Naive thymus-derived CD4-positive, alpha-beta T cell (primary cell): ENCODE results near the gene FKBP2. TPM values are rescaled to one million over a fixed set of nuclear protein-coding genes. Genes with fewer than 3 reads are reported as not detected.

Experiments
- polyA plus RNA-seq, 2 donors: library from polyadenylated mRNA; unstranded; fragments of 300-500 nt; fragmentation: Illumina TruSeq; gene quantifications; one replicate each; pipeline ENCODE4 v1.2.3, GENCODE V29; 2021
- total RNA-seq, 6 experiments: library from RNA in 5 of 6; stranded (reverse) in 5 of 6; gene quantifications; 1 replicate in 5 of 6; 2 replicates in 1 of 6; pipeline ENCODE4 v1.2.3 and lab custom pipeline; 2021 to 2026

Gene FKBP2
- total and polyA plus RNA-seq, 7 experiments from 2014 or later = 20.3 to 81.4 (median 36.8) TPM

Other genes with a start within 250 kb of the FKBP2 start
- gene FLRT1, start 205.2 kb upstream of the FKBP2 start, total RNA-seq = not detected
- gene FLRT1, start 205.2 kb upstream of the FKBP2 start, polyA plus RNA-seq = under 1 TPM; 0.05 to 0.12 TPM
- gene MACROD1, start 75.0 kb upstream of the FKBP2 start, total RNA-seq = 10 to 100 TPM in 2 of 5 experiments, 1 to 10 TPM in 3; 5.4 to 12.4 (median 8.7) TPM
- gene MACROD1, start 75.0 kb upstream of the FKBP2 start, polyA plus RNA-seq = 10 to 100 TPM in 1 of 2 donors, 1 to 10 TPM in 1; 9.7 to 16.2 TPM
- gene STIP1, start 54.9 kb upstream of the FKBP2 start, total RNA-seq = 100 to 1,000 TPM in 1 of 5 experiments, 10 to 100 TPM in 4; 45.1 to 243 (median 88.8) TPM
- 100 to 1,000 TPM in 1 of 2 donors, 10 to 100 TPM in 1; 56.6 to 123 TPM for gene STIP1, start 54.9 kb upstream of the FKBP2 start, polyA plus RNA-seq
- gene FERMT3, start 34.4 kb upstream of the FKBP2 start, total RNA-seq = 100 to 1,000 TPM in 4 of 5 experiments, 10 to 100 TPM in 1; 77.1 to 209 (median 120) TPM
- gene FERMT3, start 34.4 kb upstream of the FKBP2 start, polyA plus RNA-seq = 100 to 1,000 TPM; 119 to 186 TPM
- 10 to 100 TPM; 24.0 to 53.0 (median 27.2) TPM for gene TRPT1, start 14.9 kb upstream of the FKBP2 start, total RNA-seq
- gene TRPT1, start 14.9 kb upstream of the FKBP2 start, polyA plus RNA-seq = 10 to 100 TPM; 50.0 to 53.7 TPM
- gene NUDT22, start 14.8 kb upstream of the FKBP2 start, total RNA-seq = 10 to 100 TPM; 47.8 to 94.0 (median 78.3) TPM
- gene NUDT22, start 14.8 kb upstream of the FKBP2 start, polyA plus RNA-seq = 10 to 100 TPM; 40.7 to 51.2 TPM
- gene DNAJC4, start 10.5 kb upstream of the FKBP2 start, total RNA-seq = 10 to 100 TPM; 39.3 to 61.7 (median 47.4) TPM
- gene DNAJC4, start 10.5 kb upstream of the FKBP2 start, polyA plus RNA-seq = 10 to 100 TPM; 24.3 to 26.7 TPM
- gene VEGFB, start 6.5 kb upstream of the FKBP2 start, total RNA-seq = 10 to 100 TPM; 30.6 to 99.5 (median 88.0) TPM
- gene VEGFB, start 6.5 kb upstream of the FKBP2 start, polyA plus RNA-seq = 10 to 100 TPM; 12.9 to 15.3 TPM
- gene PPP1R14B, start 5.8 kb downstream of the FKBP2 start, total RNA-seq = 100 to 1,000 TPM in 1 of 5 experiments, 10 to 100 TPM in 4; 20.1 to 116 (median 26.0) TPM
- 10 to 100 TPM; 23.9 to 29.5 TPM for gene PPP1R14B, start 5.8 kb downstream of the FKBP2 start, polyA plus RNA-seq
- gene PLCB3, start 10.4 kb downstream of the FKBP2 start, total RNA-seq = 10 to 100 TPM in 2 of 5 experiments, 1 to 10 TPM in 3; 3.3 to 12.1 (median 8.1) TPM
- under 1 TPM; 0.19 to 0.81 TPM for gene PLCB3, start 10.4 kb downstream of the FKBP2 start, polyA plus RNA-seq
- 10 to 100 TPM; 17.5 to 41.1 (median 22.7) TPM for gene BAD, start 43.6 kb downstream of the FKBP2 start, total RNA-seq
- 10 to 100 TPM; 40.3 TPM for gene BAD, start 43.6 kb downstream of the FKBP2 start, polyA plus RNA-seq
- 10 to 100 TPM; 25.2 to 45.9 (median 34.3) TPM for gene GPR137, start 44.8 kb downstream of the FKBP2 start, total RNA-seq
- 1 to 10 TPM; 4.9 to 5.4 TPM for gene GPR137, start 44.8 kb downstream of the FKBP2 start, polyA plus RNA-seq
- gene KCNK4, start 50.2 kb downstream of the FKBP2 start, total RNA-seq = under 1 TPM in 1 of 5 experiments, not detected in 4; 0.42 TPM
- not detected for gene KCNK4, start 50.2 kb downstream of the FKBP2 start, polyA plus RNA-seq
- gene CATSPERZ, start 59.3 kb downstream of the FKBP2 start, total RNA-seq = under 1 TPM in 1 of 5 experiments, not detected in 4; 0.60 TPM
- not detected for gene CATSPERZ, start 59.3 kb downstream of the FKBP2 start, polyA plus RNA-seq
- 10 to 100 TPM; 23.7 to 42.0 (median 27.9) TPM for gene ESRRA, start 64.4 kb downstream of the FKBP2 start, total RNA-seq
- 10 to 100 TPM in 1 of 2 donors, 1 to 10 TPM in 1; 5.3 to 12.9 TPM for gene ESRRA, start 64.4 kb downstream of the FKBP2 start, polyA plus RNA-seq
- 100 to 1,000 TPM in 4 of 5 experiments, 10 to 100 TPM in 1; 90.9 to 208 (median 152) TPM for gene TRMT112, start 76.5 kb downstream of the FKBP2 start, total RNA-seq
- 100 to 1,000 TPM; 527 to 613 TPM for gene TRMT112, start 76.5 kb downstream of the FKBP2 start, polyA plus RNA-seq
- 10 to 100 TPM; 41.4 to 99.2 (median 55.2) TPM for gene PRDX5, start 77.0 kb downstream of the FKBP2 start, total RNA-seq
- gene PRDX5, start 77.0 kb downstream of the FKBP2 start, polyA plus RNA-seq = 100 to 1,000 TPM; 184 to 195 TPM
- gene CCDC88B, start 99.1 kb downstream of the FKBP2 start, total RNA-seq = 100 to 1,000 TPM in 3 of 5 experiments, 10 to 100 TPM in 2; 73.4 to 182 (median 116) TPM
- gene CCDC88B, start 99.1 kb downstream of the FKBP2 start, polyA plus RNA-seq = 10 to 100 TPM; 12.8 to 35.1 TPM
- 10 to 100 TPM; 14.2 to 35.7 (median 27.9) TPM for gene RPS6KA4, start 118.1 kb downstream of the FKBP2 start, total RNA-seq
- 1 to 10 TPM; 4.6 to 7.7 TPM for gene RPS6KA4, start 118.1 kb downstream of the FKBP2 start, polyA plus RNA-seq